ENCODE data around the gene SLC7A8.
"Not testable (repeated sequence)": the region's sequence is repeated elsewhere in the genome, so short reads cannot be mapped to it uniquely, and the experiment has no call there.

- TF ChIP-seq ZNF274 (IDR thresholded peaks at IDR 0.05; ENCODE audit: low read length); ZNF274 (tag by site-specific recombination; IDR thresholded peaks at IDR 0.05; ENCODE audit: borderline replicate concordance); CTCF (tag by site-specific recombination; IDR thresholded peaks at IDR 0.05); ZNF24 (tag by site-specific recombination; IDR thresholded peaks at IDR 0.05); KLF9 (tag by site-specific recombination; IDR thresholded peaks at IDR 0.05; ENCODE audit: low read depth); ZNF175 (tag by site-specific recombination; IDR thresholded peaks at IDR 0.05); ZNF660 (tag by site-specific recombination; IDR thresholded peaks at IDR 0.05); MZF1 (tag by site-specific recombination; IDR thresholded peaks at IDR 0.05; ENCODE audit: borderline replicate concordance): not testable (repeated sequence)
Measured at GRCh38 chr14:23108169-23108568, 75.3 kb downstream of the SLC7A8 start.
